K562 (cell line): ENCODE results near the gene MYO15A. TPM values are rescaled to one million over a fixed set of nuclear protein-coding genes. Genes with fewer than 3 reads are reported as not detected.

Experiments
- CBX5 ChIP-seq: IDR thresholded peaks from 2 replicates; pipeline ENCODE4 v1.6.1; 2014; ENCODE audit warnings: low read depth, borderline replicate concordance
- CSDE1 ChIP-seq, 2 experiments: fragments of 450-650 bp; IDR thresholded peaks; 2 replicates each; pipeline ENCODE4 v1.6.1; 2016; ENCODE audit warnings: mild to moderate bottlenecking in 1 of 2
- DACH1 ChIP-seq: fragments of 450-650 bp; IDR thresholded peaks from 2 replicates; pipeline ENCODE4 v1.6.1; 2018; ENCODE audit not compliant: partially characterized antibody
- GTF2A2 ChIP-seq: IDR thresholded peaks from 2 replicates; pipeline ENCODE4 v1.6.1; 2016; ENCODE audit warnings: mild to moderate bottlenecking, missing genetic modification characterization, missing compliant biosample characterization
- HLTF ChIP-seq: fragments of 450-650 bp; IDR thresholded peaks from 2 replicates; pipeline ENCODE4 v1.6.1; 2016
- LCOR ChIP-seq: sonication (generic); formaldehyde crosslinking; IDR thresholded peaks from 2 replicates; pipeline ENCODE4 v1.8.0; 2022; ENCODE audit warnings: mild to moderate bottlenecking, missing genetic modification reagents
- MAFF ChIP-seq: IDR thresholded peaks from 2 replicates; pipeline ENCODE4 v1.6.1; 2012; ENCODE audit warnings: low read length, improper control_type of control experiment
- MYC ChIP-seq, 2 experiments: fragments of 250-450 bp in 1 of 2; sonication (Bioruptor Pico) in 1 of 2; IDR thresholded peaks; 2 replicates each; pipeline versions ENCODE4 v1.5.1 to v1.6.1; 2012 to 2021; ENCODE audit warnings: low read depth in 2 of 2, borderline replicate concordance in 1 of 2, improper control_type of control experiment in 1 of 2, low read length in 1 of 2, mild to moderate bottlenecking in 1 of 2, moderate library complexity in 1 of 2
- REST ChIP-seq, 2 experiments: fragments of 450-650 bp; formaldehyde crosslinking in 1 of 2; IDR thresholded peaks; 2 replicates each; pipeline versions ENCODE4 v1.4.0 to v1.6.1; 2014 to 2020; ENCODE audit warnings: mild to moderate bottlenecking in 2 of 2, borderline replicate concordance in 1 of 2, low read depth in 1 of 2
- RHOXF2B ChIP-seq: fragments of 250-450 bp; sonication (Bioruptor Pico); conservative IDR thresholded peaks from 2 replicates; pipeline ENCODE4 v1.5.1; 2021
- SLC30A9 ChIP-seq: fragments of 250-450 bp; sonication (Bioruptor Pico); IDR thresholded peaks from 2 replicates; pipeline ENCODE4 v1.8.0; 2022; ENCODE audit warnings: mild to moderate bottlenecking, moderate library complexity
- ZFP30 ChIP-seq: fragments of 250-450 bp; sonication (Bioruptor Pico); IDR thresholded peaks from 2 replicates; pipeline ENCODE4 v1.8.0; 2022; ENCODE audit warnings: moderate library complexity, mild to moderate bottlenecking, inconsistent platforms, borderline replicate concordance
- ZNF232 ChIP-seq: sonication (generic); formaldehyde crosslinking; IDR thresholded peaks from 2 replicates; pipeline ENCODE4 v1.8.0; 2022; ENCODE audit warnings: mild to moderate bottlenecking, missing genetic modification reagents
- polyA plus RNA-seq, 8 experiments: library from polyadenylated mRNA; depleted of rRNA in 4 of 8; stranded (reverse) in 5 of 8; unstranded in 3 of 8; fragments of >200 nt; fragmentation: Nextera tagmentation in 2 of 8; fragmentation: Illumina TruSeq in 1 of 8; extraction: Ambion mirVana in 2 of 8; extraction: Trizol in 1 of 8; gene quantifications; 2 replicates each; pipeline versions ENCODE4 v1.2.1 to v1.2.3, GENCODE V29; 2011 to 2014; ENCODE audit warnings: inconsistent platforms in 1 of 8, missing spikeins in 1 of 8
- total RNA-seq, 7 experiments: library from RNA; depleted of rRNA in 6 of 7; stranded (reverse); fragments of >200 nt in 6 of 7; fragmentation: Illumina TruSeq in 2 of 7; extraction: Trizol in 2 of 7; gene quantifications; 2 replicates each; pipeline versions ENCODE4 v1.2.1 to v1.2.3, GENCODE V29; 2011 to 2021; ENCODE audit warnings: low replicate concordance in 1 of 7
- TF ChIP-seq, protein P1 (sequence below): sonication (generic); formaldehyde crosslinking; IDR thresholded peaks from 2 replicates; pipeline ENCODE4 v1.8.1; 2022; ENCODE audit warnings: missing genetic modification reagents
- TF ChIP-seq, protein P2 (sequence below): fragments of 450-650 bp; conservative IDR thresholded peaks from 2 replicates; pipeline ENCODE4 v1.6.1; 2016; ENCODE audit warnings: missing genetic modification characterization, low read depth, mild to moderate bottlenecking, control low read depth, missing compliant biosample characterization

MYO15A gene
- total and polyA plus RNA-seq, 9 of the 15 experiments (the other 6 are each of a cell fraction or from before 2014, with no cell fraction given), result 0.05 to 0.88 (median 0.14) TPM; not detected in 1

- TF ChIP-seq, protein P1, sequence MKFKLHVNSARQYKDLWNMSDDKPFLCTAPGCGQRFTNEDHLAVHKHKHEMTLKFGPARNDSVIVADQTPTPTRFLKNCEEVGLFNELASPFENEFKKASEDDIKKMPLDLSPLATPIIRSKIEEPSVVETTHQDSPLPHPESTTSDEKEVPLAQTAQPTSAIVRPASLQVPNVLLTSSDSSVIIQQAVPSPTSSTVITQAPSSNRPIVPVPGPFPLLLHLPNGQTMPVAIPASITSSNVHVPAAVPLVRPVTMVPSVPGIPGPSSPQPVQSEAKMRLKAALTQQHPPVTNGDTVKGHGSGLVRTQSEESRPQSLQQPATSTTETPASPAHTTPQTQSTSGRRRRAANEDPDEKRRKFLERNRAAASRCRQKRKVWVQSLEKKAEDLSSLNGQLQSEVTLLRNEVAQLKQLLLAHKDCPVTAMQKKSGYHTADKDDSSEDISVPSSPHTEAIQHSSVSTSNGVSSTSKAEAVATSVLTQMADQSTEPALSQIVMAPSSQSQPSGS (CRISPR knock-in tag), result no peak
- TF ChIP-seq SLC30A9 (no peak), ZNF232 (CRISPR knock-in tag) (no peak), RHOXF2B (CRISPR knock-in tag) (no peak), CBX5 (peak; percentile 23; the same call in 1 of the 2 replicates), ZFP30 (no peak), MAFF (no peak), DACH1 (no peak), GTF2A2 (tag) (no peak), HLTF (no peak), CSDE1 (IDR thresholded peaks at IDR 0.05) (no peak), LCOR (CRISPR knock-in tag) (peak; percentile 81; the same call in 1 of the 2 replicates), MYC (IDR thresholded peaks at IDR 0.05; ENCODE audit: low read depth, low read length) (peak; percentile 95), MYC (CRISPR knock-in tag; IDR thresholded peaks at IDR 0.05; ENCODE audit: borderline replicate concordance, low read depth) (no peak; the same call in 1 of the 2 replicates), REST (IDR thresholded peaks at IDR 0.05; ENCODE audit: borderline replicate concordance) (no peak; the same call in 1 of the 2 replicates), REST (CRISPR knock-in tag; IDR thresholded peaks at IDR 0.05; ENCODE audit: low read depth) (0 out of 2 replicates have a peak, but pooled peaks have one; percentile 40)
- TF ChIP-seq, protein P2, sequence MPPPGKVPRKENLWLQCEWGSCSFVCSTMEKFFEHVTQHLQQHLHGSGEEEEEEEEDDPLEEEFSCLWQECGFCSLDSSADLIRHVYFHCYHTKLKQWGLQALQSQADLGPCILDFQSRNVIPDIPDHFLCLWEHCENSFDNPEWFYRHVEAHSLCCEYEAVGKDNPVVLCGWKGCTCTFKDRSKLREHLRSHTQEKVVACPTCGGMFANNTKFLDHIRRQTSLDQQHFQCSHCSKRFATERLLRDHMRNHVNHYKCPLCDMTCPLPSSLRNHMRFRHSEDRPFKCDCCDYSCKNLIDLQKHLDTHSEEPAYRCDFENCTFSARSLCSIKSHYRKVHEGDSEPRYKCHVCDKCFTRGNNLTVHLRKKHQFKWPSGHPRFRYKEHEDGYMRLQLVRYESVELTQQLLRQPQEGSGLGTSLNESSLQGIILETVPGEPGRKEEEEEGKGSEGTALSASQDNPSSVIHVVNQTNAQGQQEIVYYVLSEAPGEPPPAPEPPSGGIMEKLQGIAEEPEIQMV, result peak; percentile 73; the same call in 1 of the 2 replicates
These were observed 20.7 kb upstream of the MYO15A start, which contains the start of gene DRG2 (continued) for GRCh38 chr17:18087610-18088491.
